ENCODE measurements around the gene ABHD13.

ABHD13 gene

GRCh38 chr13:108273429-108274118 lies 55.4 kb downstream of the ABHD13 start:
- no peak for DNase-seq
- in situ Hi-C loops (cut with HindIII; ENCODE audit: low pct_ligation_motif_present, low pct_unique_long_range_greater_than_20kb, low sequenced_read_pairs), result no loop called here

GRCh38 chr13:108274718-108275117 lies 56.5 kb downstream of the ABHD13 start:
- no peak for DNase-seq
- in situ Hi-C loops (cut with HindIII; ENCODE audit: low pct_ligation_motif_present, low pct_unique_long_range_greater_than_20kb, low sequenced_read_pairs), result no loop called here

GRCh38 chr13:108276060-108276459 lies 57.9 kb downstream of the ABHD13 start:
- no peak for DNase-seq
- in situ Hi-C loops (cut with HindIII; ENCODE audit: low pct_ligation_motif_present, low pct_unique_long_range_greater_than_20kb, low sequenced_read_pairs), result no loop called here

- in situ Hi-C loops (cut with HindIII; ENCODE audit: low pct_ligation_motif_present, low pct_unique_long_range_greater_than_20kb, low sequenced_read_pairs), result no loop called here
Measured at GRCh38 chr13:108278466-108278865, 60.3 kb downstream of the ABHD13 start.

GRCh38 chr13:108281901-108282300 lies 63.7 kb downstream of the ABHD13 start:
- in situ Hi-C loops (cut with HindIII; ENCODE audit: low pct_ligation_motif_present, low pct_unique_long_range_greater_than_20kb, low sequenced_read_pairs), result no loop called here
- DNase-seq, result no peak

More at GRCh38 chr13:108278466-108278865, 60.3 kb downstream of the ABHD13 start:
- no peak for DNase-seq

- no peak for DNase-seq
- in situ Hi-C loops (cut with HindIII; ENCODE audit: low pct_ligation_motif_present, low pct_unique_long_range_greater_than_20kb, low sequenced_read_pairs), result no loop called here
Measured at GRCh38 chr13:108283110-108283509, 64.9 kb downstream of the ABHD13 start.

Measured in ACHN (cell line).